ENCODE data around the gene DIRAS1.

DNA sequence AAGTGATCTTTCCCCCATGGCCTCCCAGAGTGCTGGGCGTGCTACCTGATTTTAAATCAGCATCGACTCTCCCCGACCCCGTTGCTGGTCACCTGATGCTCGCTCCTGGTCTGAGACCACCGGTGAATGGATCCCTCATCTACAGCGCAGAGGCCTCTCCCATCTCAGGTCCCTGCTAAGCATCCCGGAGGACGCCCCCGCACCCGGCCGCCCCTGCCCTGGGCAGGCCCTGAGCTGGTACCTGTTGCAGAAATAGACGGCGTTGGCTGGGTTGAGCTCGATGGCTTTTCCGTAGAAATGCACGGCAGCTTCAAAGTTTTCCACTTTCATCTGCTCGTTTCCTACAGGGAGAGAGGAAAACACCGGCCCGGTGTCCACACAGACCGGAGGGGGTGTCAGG lies 43.8 kb upstream of the DIRAS1 start:
- TF ChIP-seq, protein P1, sequence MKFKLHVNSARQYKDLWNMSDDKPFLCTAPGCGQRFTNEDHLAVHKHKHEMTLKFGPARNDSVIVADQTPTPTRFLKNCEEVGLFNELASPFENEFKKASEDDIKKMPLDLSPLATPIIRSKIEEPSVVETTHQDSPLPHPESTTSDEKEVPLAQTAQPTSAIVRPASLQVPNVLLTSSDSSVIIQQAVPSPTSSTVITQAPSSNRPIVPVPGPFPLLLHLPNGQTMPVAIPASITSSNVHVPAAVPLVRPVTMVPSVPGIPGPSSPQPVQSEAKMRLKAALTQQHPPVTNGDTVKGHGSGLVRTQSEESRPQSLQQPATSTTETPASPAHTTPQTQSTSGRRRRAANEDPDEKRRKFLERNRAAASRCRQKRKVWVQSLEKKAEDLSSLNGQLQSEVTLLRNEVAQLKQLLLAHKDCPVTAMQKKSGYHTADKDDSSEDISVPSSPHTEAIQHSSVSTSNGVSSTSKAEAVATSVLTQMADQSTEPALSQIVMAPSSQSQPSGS (IDR thresholded peaks at IDR 0.05; ENCODE audit: low read length), result no peak
- TF ChIP-seq GTF2F1 (IDR thresholded peaks at IDR 0.05; ENCODE audit: borderline replicate concordance, low read depth, low read length), result no peak
- TF ChIP-seq SRF (IDR thresholded peaks at IDR 0.05; ENCODE audit: low read depth, low read length), result no peak
- no peak for TF ChIP-seq POLR2AphosphoS5 (IDR thresholded peaks at IDR 0.05; ENCODE audit: low read depth, low read length)
- TF ChIP-seq, protein P2, sequence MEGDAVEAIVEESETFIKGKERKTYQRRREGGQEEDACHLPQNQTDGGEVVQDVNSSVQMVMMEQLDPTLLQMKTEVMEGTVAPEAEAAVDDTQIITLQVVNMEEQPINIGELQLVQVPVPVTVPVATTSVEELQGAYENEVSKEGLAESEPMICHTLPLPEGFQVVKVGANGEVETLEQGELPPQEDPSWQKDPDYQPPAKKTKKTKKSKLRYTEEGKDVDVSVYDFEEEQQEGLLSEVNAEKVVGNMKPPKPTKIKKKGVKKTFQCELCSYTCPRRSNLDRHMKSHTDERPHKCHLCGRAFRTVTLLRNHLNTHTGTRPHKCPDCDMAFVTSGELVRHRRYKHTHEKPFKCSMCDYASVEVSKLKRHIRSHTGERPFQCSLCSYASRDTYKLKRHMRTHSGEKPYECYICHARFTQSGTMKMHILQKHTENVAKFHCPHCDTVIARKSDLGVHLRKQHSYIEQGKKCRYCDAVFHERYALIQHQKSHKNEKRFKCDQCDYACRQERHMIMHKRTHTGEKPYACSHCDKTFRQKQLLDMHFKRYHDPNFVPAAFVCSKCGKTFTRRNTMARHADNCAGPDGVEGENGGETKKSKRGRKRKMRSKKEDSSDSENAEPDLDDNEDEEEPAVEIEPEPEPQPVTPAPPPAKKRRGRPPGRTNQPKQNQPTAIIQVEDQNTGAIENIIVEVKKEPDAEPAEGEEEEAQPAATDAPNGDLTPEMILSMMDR (IDR thresholded peaks at IDR 0.05; ENCODE audit: control extremely low read depth in 1 of 3, insufficient read depth in 1 of 3, low read depth in 1 of 3, low read length in 3 of 3), result no peak
- no peak for TF ChIP-seq YY1 (IDR thresholded peaks at IDR 0.05; ENCODE audit: low read depth, low read length)
- TF ChIP-seq CBX8 (IDR thresholded peaks at IDR 0.05; ENCODE audit: borderline replicate concordance, low read depth, low read length), result no peak
- no peak for TF ChIP-seq EZH2 (IDR thresholded peaks at IDR 0.05; ENCODE audit: low read depth, low read length, severe bottlenecking)
- no peak for TF ChIP-seq EP300 (IDR thresholded peaks at IDR 0.05; ENCODE audit: borderline replicate concordance in 1 of 2, low read depth in 2 of 2, low read length in 2 of 2)

Data from H1 (cell line).